GDM1 (cell line): ENCODE results near the gene UGT2B11.
"Not testable (repeated sequence)": the region's sequence is repeated elsewhere in the genome, so short reads cannot be mapped to it uniquely, and the experiment has no call there.

Experiments used
- DNase-seq: peaks from one replicate; lab custom pipeline; 2025; lab: John Stamatoyannopoulos, UW

The UGT2B11 gene

GRCh38 chr4:69169171-69169570 is 45.4 kb downstream of the UGT2B11 start:
- DNase-seq: not testable (repeated sequence)

- DNase-seq: no peak
Measured at GRCh38 chr4:69167300-69167699, 47.2 kb downstream of the UGT2B11 start.

- not testable (repeated sequence) for DNase-seq
Measured at GRCh38 chr4:69166376-69166775, 48.2 kb downstream of the UGT2B11 start.

- not testable (repeated sequence) for DNase-seq
Measured at GRCh38 chr4:69165707-69166106, 48.8 kb downstream of the UGT2B11 start.

- DNase-seq: no peak
Measured at GRCh38 chr4:69156913-69157312, 57.6 kb downstream of the UGT2B11 start.

GRCh38 chr4:69154021-69154420 is 60.5 kb downstream of the UGT2B11 start:
- DNase-seq: no peak
